GM13976 (cell line): ENCODE data around the gene TASOR.

Experiments used
- DNase-seq: peaks from one replicate; pipeline ENCODE4 v3.0.0; 2012; ENCODE audit warnings: low spot score
- CTCF ChIP-seq: IDR thresholded peaks from 2 replicates; pipeline ENCODE4 v1.5.1; 2012; ENCODE audit warnings: borderline replicate concordance, mild to moderate bottlenecking; ENCODE audit not compliant: insufficient read depth; ENCODE audit errors: extremely low read depth, missing control alignments, control extremely low read depth
- in situ Hi-C: fragments of 300-500 bp; cut with MboI; formaldehyde crosslinking; loops from one replicate; pipeline ENCODE4 v1.12.0; 2022; ENCODE audit warnings: low sequenced_read_pairs, mixed read lengths, inconsistent platforms; ENCODE audit not compliant: unreplicated experiment

TASOR gene

GRCh38 chr3:56680054-56680580, 2.9 kb downstream of the TASOR start:
- TF ChIP-seq CTCF: no peak
- DNase-seq: no peak
- in situ Hi-C loops: no loop called here

- TF ChIP-seq CTCF: no peak
- DNase-seq: no peak
- in situ Hi-C loops: no loop called here
Measured at GRCh38 chr3:56677286-56677685, 5.8 kb downstream of the TASOR start.

- in situ Hi-C loops: no loop called here
- no peak for DNase-seq
- no peak for TF ChIP-seq CTCF
Measured at GRCh38 chr3:56673781-56674457, 9.1 kb downstream of the TASOR start.

- DNase-seq: no peak
- no peak for TF ChIP-seq CTCF
- in situ Hi-C loops: no loop called here
Measured at GRCh38 chr3:56667973-56668579, 15.0 kb downstream of the TASOR start.

GRCh38 chr3:56664823-56665222, 18.2 kb downstream of the TASOR start:
- no peak for TF ChIP-seq CTCF
- no peak for DNase-seq
- in situ Hi-C loops: no loop called here

GRCh38 chr3:56655709-56656108, 27.4 kb downstream of the TASOR start:
- no peak for TF ChIP-seq CTCF
- in situ Hi-C loops: no loop called here
- no peak for DNase-seq
